GM18873 (cell line): ENCODE measurements around the gene HLA-DPA1.
"Not testable (repeated sequence)": the region's sequence is repeated elsewhere in the genome, so short reads cannot be mapped to it uniquely, and the experiment has no call there.

Source experiments
- ATAC-seq: cut with Tn5 transposase; IDR thresholded peaks from one replicate; pipeline ENCODE4 v1.9.1; 2021; ENCODE audit warnings: mild to moderate bottlenecking, moderate library complexity, moderate number of reproducible peaks; ENCODE audit not compliant: unreplicated experiment, low FRiP score

HLA-DPA1 gene

GRCh38 chr6:33066917-33067521 is 6.4 kb downstream of the HLA-DPA1 start:
- ATAC-seq: no peak

GRCh38 chr6:33065312-33065711 is 8.1 kb downstream of the HLA-DPA1 start:
- no peak for ATAC-seq

GRCh38 chr6:33064723-33065122 is 8.7 kb downstream of the HLA-DPA1 start:
- ATAC-seq: no peak

- not testable (repeated sequence) for ATAC-seq
These were observed 10.0 kb downstream of the HLA-DPA1 start for GRCh38 chr6:33063435-33063834.

GRCh38 chr6:33061987-33062386 is 11.5 kb downstream of the HLA-DPA1 start:
- ATAC-seq: no peak

- ATAC-seq: no peak
These were observed 16.0 kb downstream of the HLA-DPA1 start for GRCh38 chr6:33057222-33058150.

GRCh38 chr6:33053230-33053629 is 20.2 kb downstream of the HLA-DPA1 start:
- ATAC-seq: no peak

GRCh38 chr6:33052627-33053026 is 20.8 kb downstream of the HLA-DPA1 start:
- ATAC-seq: no peak

- ATAC-seq: no peak
These were observed 23.2 kb downstream of the HLA-DPA1 start for GRCh38 chr6:33050014-33050810.

GRCh38 chr6:33049323-33050013 is 24.0 kb downstream of the HLA-DPA1 start:
- no peak for ATAC-seq

- no peak for ATAC-seq
These were observed 33.3 kb downstream of the HLA-DPA1 start for GRCh38 chr6:33040157-33040556.

- ATAC-seq: no peak
These were observed 36.9 kb downstream of the HLA-DPA1 start for GRCh38 chr6:33036535-33036934.

GRCh38 chr6:33034554-33034953 is 38.9 kb downstream of the HLA-DPA1 start:
- ATAC-seq: no peak

GRCh38 chr6:33030245-33030644 is 43.2 kb downstream of the HLA-DPA1 start:
- ATAC-seq: no peak

GRCh38 chr6:33029328-33030184 is 43.9 kb downstream of the HLA-DPA1 start:
- peak; percentile 62 for ATAC-seq

GRCh38 chr6:33028220-33028849 is 45.1 kb downstream of the HLA-DPA1 start:
- ATAC-seq: no peak

- no peak for ATAC-seq
These were observed 48.9 kb downstream of the HLA-DPA1 start for GRCh38 chr6:33024521-33024920.

- ATAC-seq: no peak
These were observed 49.9 kb downstream of the HLA-DPA1 start for GRCh38 chr6:33023536-33023935.

- no peak for ATAC-seq
These were observed 51.5 kb downstream of the HLA-DPA1 start for GRCh38 chr6:33021917-33022316.
